Karpas-422 (cell line): ENCODE measurements around the gene SAMM50. TPM values are rescaled to one million over a fixed set of nuclear protein-coding genes. Genes with fewer than 3 reads are reported as not detected.

Experiments
- DNase-seq: peaks from one replicate; pipeline ENCODE4 v3.0.0-alpha.2; 2015
- H2AFZ ChIP-seq: fragments of 200-600 bp; sonication (generic); 2 replicates; pipeline ENCODE4 v1.6.1; 2014; ENCODE audit warnings: antibody characterized with exemption, low read length, mixed read lengths
- H3K27ac ChIP-seq: fragments of 200-600 bp; sonication (generic); 2 replicates; pipeline ENCODE4 v1.5.1; 2014; ENCODE audit warnings: mild to moderate bottlenecking, low read length, moderate library complexity
- H3K27me3 ChIP-seq: fragments of 200-600 bp; sonication (generic); 2 replicates; pipeline ENCODE4 v1.6.1; 2014; ENCODE audit warnings: low read length, mixed read lengths
- H3K36me3 ChIP-seq: fragments of 200-600 bp; sonication (generic); 2 replicates; pipeline ENCODE4 v1.6.1; 2014; ENCODE audit warnings: low read length, mixed read lengths; ENCODE audit not compliant: insufficient read depth
- H3K4me1 ChIP-seq: fragments of 200-600 bp; sonication (generic); 2 replicates; pipeline ENCODE4 v1.6.1; 2014; ENCODE audit warnings: mild to moderate bottlenecking, low read length, mixed read lengths
- H3K4me2 ChIP-seq: fragments of 200-600 bp; sonication (generic); 2 replicates; pipeline ENCODE4 v1.6.1; 2014; ENCODE audit warnings: low read length, low read depth, mild to moderate bottlenecking; ENCODE audit not compliant: poor library complexity, severe bottlenecking
- H3K4me3 ChIP-seq: fragments of 200-600 bp; sonication (generic); 2 replicates; pipeline ENCODE4 v1.5.1; 2014; ENCODE audit warnings: mild to moderate bottlenecking, antibody characterized with exemption, low read length, mixed read lengths
- H3K79me2 ChIP-seq: fragments of 200-600 bp; sonication (generic); 2 replicates; pipeline ENCODE4 v1.6.1; 2014; ENCODE audit warnings: mild to moderate bottlenecking, low read length, mixed read lengths
- H3K9ac ChIP-seq: fragments of 200-600 bp; sonication (generic); 2 replicates; pipeline ENCODE4 v1.6.0; 2014; ENCODE audit warnings: low read length
- H3K9me2 ChIP-seq: fragments of 200-600 bp; sonication (generic), shearing (Covaris generic); replicated peaks from 2 replicates; pipeline ENCODE4 v1.6.0; 2014; ENCODE audit warnings: mild to moderate bottlenecking, low read length, moderate library complexity; ENCODE audit not compliant: insufficient read depth
- H3K9me3 ChIP-seq: fragments of 300-700, 200-600 bp; sonication (generic); 2 replicates; pipeline ENCODE4 v1.6.1; 2014; ENCODE audit warnings: low read length, mixed read lengths
- H4K20me1 ChIP-seq: fragments of 200-600 bp; sonication (generic); 2 replicates; pipeline ENCODE4 v1.6.1; 2014; ENCODE audit warnings: mild to moderate bottlenecking, antibody characterized with exemption, low read length, low read depth; ENCODE audit not compliant: insufficient read depth
- total RNA-seq: library from RNA; depleted of rRNA; stranded (reverse); fragments of >200 nt; shearing (Covaris generic); gene quantifications from 2 replicates; pipeline ENCODE4 v1.2.3, GENCODE V29; 2014; ENCODE audit warnings: low replicate concordance

SAMM50 gene
- total RNA-seq, 1 experiment from 2014 or later = 42.9 TPM

DNA sequence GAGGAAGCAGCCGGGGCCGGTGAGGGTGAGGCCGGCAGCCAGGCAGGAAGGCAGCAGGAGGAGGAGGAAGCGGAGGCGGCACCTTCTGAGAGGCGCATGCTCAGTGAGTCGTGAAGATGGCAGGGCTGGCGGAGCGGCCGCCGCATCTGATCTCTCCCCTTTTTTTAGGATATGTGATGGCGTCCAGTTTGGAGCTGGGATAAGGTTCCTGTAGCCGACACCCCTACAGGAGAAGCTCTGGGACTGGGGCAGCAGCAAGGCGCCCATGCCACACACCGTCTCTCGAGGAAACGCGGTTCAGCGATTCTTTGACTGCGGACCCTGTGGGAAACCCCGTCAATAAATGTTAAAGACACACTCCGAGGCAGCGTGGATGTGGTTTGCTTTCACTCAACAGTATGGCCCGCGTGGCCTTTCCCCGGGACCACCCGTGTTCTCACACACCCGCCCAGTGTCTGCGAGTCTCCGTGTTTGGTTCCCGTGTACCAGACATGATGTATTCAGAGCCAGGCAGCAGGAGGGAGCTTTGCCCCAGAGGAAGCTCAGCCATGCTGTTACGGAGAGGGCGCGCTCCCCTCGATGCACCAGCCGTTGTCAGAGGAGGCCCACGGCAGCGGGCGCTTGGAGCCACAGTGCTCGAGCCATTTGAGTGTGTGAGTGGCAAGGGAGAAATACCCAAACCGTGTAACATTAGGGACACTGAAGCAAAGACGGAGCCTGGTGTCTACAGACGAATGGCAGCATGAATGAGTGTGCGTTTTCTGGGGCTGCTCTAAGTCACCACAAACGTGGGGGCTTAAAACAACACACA, 41.1 kb downstream of the SAMM50 start:
- H3K4me2 ChIP-seq = peak overlapping the region; percentile 71
- H3K27me3 ChIP-seq = no peaks in the 10 kb centered on the region
- peak overlapping the region; percentile 65 for H3K4me3 ChIP-seq
- peak overlapping the region; percentile 74; the same call in 1 of the 2 replicates for H2AFZ ChIP-seq
- H4K20me1 ChIP-seq = no peaks in the 10 kb centered on the region
- H3K4me1 ChIP-seq = peaks cover 29% of the 10 kb centered on the region
- peak; percentile 79 for DNase-seq
- H3K27ac ChIP-seq = no peak overlapping the region
- H3K9ac ChIP-seq = peak overlapping the region; percentile 65
- no peaks in the 10 kb centered on the region for H3K9me2 ChIP-seq
- no peaks in the 10 kb centered on the region for H3K9me3 ChIP-seq
- H3K79me2 ChIP-seq = peaks cover 20% of the 10 kb centered on the region
- H3K36me3 ChIP-seq = peaks cover 36% of the 10 kb centered on the region; the same call in 1 of the 2 replicates

DNA sequence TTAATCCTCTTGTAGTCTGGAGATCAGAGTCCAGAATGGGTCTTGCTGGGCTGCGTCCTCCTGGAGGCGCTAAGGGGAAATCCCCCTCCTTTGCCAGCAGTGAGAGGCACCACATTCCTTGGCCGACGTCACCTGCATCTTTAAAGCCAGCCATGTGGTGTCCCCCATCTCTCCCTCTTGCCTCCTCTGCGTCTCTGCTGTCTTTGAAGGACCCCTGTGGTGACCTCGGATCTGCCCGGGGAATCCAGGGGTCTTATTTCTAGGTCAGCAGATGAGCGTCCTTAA, 41.7 kb downstream of the SAMM50 start:
- Histone ChIP-seq H3K4me3 (no peak overlapping the region), H3K4me2 (no peak overlapping the region)

DNA sequence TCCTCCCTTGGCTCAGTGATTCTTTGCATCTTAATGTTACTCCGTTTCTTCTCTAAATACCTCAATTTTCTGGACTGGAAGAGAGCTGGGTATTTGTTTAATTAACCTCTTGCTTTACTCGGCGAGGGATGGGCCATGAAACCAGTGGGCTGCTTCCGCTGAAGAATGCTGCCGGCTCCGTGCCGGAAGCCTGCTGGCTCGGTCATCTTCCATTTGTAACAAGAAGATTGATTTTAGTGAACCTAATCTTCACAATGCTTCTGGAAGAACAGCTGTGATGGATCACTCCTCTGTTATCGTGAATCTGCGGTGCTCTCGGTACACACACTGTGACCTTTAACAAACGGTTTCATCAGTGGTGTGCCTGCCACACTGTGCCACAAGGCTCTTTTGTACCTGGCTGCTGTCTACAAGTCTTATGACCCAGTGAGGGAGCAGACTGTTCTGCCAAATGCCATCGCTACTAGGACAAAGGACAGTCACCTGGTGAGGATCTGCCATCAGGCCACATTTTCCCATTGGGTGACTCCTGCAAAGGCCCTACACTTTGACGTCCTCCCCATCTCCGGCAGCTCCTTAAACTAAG, 43.5 kb downstream of the SAMM50 start:
- no peak overlapping the region for H2AFZ ChIP-seq
- no peaks in the 10 kb centered on the region for H3K9me3 ChIP-seq
- peaks cover 33% of the 10 kb centered on the region; the same call in 1 of the 2 replicates for H3K36me3 ChIP-seq
- DNase-seq = no peak
- H3K4me2 ChIP-seq = no peak overlapping the region
- H4K20me1 ChIP-seq = no peaks in the 10 kb centered on the region
- H3K9ac ChIP-seq = no peak overlapping the region
- no peak overlapping the region for H3K27ac ChIP-seq
- H3K4me3 ChIP-seq = no peak overlapping the region
- H3K9me2 ChIP-seq = no peaks in the 10 kb centered on the region
- H3K4me1 ChIP-seq = peaks cover 21% of the 10 kb centered on the region
- H3K27me3 ChIP-seq = no peaks in the 10 kb centered on the region
- peaks cover 15% of the 10 kb centered on the region; the same call in 1 of the 2 replicates for H3K79me2 ChIP-seq

More for the DNA sequence above, 41.7 kb downstream of the SAMM50 start:
- H2AFZ ChIP-seq = no peak overlapping the region
- no peak for DNase-seq
- H3K36me3 ChIP-seq = peaks cover 36% of the 10 kb centered on the region; the same call in 1 of the 2 replicates
- no peak overlapping the region for H3K9ac ChIP-seq
- no peaks in the 10 kb centered on the region for H3K27me3 ChIP-seq
- no peaks in the 10 kb centered on the region for H3K9me2 ChIP-seq
- no peaks in the 10 kb centered on the region for H4K20me1 ChIP-seq
- H3K27ac ChIP-seq = no peak overlapping the region
- H3K79me2 ChIP-seq = peaks cover 20% of the 10 kb centered on the region
- H3K4me1 ChIP-seq = peaks cover 29% of the 10 kb centered on the region
- H3K9me3 ChIP-seq = no peaks in the 10 kb centered on the region

DNA sequence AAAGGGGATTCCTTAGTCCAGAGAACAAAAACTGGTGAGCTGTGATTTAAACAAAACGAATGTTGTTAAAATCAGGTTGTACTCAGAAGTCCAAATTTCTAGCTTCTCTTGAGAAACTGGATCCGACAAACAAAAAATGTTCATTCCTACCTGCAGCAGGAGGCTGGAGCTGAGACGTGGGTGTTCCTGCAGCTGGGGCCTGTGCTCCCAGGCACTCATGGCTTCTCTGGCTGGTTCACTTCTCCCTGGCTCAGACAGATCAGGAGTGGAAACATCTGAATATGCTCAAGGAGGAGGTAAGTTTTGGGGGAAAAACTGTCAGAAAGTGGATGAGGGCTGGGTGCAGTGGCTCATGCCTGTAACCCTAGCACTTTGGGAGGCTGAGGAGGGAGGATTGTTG, 44.1 kb downstream of the SAMM50 start:
- Histone ChIP-seq H2AFZ (no peak overlapping the region), H3K9ac (no peak overlapping the region), H3K27ac (no peak overlapping the region), H3K27me3 (no peaks in the 10 kb centered on the region), H3K4me3 (no peak overlapping the region), H3K9me3 (no peaks in the 10 kb centered on the region), H3K79me2 (peaks cover 12% of the 10 kb centered on the region; the same call in 1 of the 2 replicates), H3K4me1 (peaks cover 21% of the 10 kb centered on the region), H3K36me3 (peaks cover 33% of the 10 kb centered on the region; the same call in 1 of the 2 replicates), H3K9me2 (no peaks in the 10 kb centered on the region), H4K20me1 (no peaks in the 10 kb centered on the region), H3K4me2 (no peak overlapping the region)
- DNase-seq = no peak

DNA sequence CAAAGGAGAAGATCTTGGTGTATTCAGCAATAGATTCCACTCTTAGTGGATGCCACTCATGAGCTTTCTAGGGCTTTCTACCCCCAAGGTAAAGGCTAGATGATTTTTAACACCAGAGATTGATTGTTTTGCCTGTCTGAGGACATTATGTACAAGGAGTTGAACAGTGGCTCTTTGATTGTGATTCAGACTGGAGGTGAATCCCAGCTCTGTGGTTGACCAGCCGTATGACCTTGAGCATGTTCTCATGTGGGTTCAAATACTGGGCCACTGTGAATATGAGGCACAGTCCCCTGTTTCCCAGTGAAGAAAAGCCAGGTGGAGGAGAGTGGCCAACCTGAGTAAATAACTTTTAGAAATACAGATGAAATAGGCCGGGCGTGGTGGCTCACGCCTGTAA, 44.9 kb downstream of the SAMM50 start:
- no peaks in the 10 kb centered on the region for H3K9me3 ChIP-seq
- DNase-seq = no peak
- H3K4me1 ChIP-seq = peaks cover 18% of the 10 kb centered on the region
- no peak overlapping the region for H3K4me3 ChIP-seq
- no peaks in the 10 kb centered on the region for H4K20me1 ChIP-seq
- H3K27ac ChIP-seq = no peak overlapping the region
- H3K9me2 ChIP-seq = no peaks in the 10 kb centered on the region
- peaks cover 9% of the 10 kb centered on the region; the same call in 1 of the 2 replicates for H3K79me2 ChIP-seq
- peaks cover 36% of the 10 kb centered on the region; the same call in 1 of the 2 replicates for H3K36me3 ChIP-seq
- H3K9ac ChIP-seq = no peak overlapping the region
- no peak overlapping the region for H3K4me2 ChIP-seq
- no peaks in the 10 kb centered on the region for H3K27me3 ChIP-seq
- no peak overlapping the region for H2AFZ ChIP-seq

DNA sequence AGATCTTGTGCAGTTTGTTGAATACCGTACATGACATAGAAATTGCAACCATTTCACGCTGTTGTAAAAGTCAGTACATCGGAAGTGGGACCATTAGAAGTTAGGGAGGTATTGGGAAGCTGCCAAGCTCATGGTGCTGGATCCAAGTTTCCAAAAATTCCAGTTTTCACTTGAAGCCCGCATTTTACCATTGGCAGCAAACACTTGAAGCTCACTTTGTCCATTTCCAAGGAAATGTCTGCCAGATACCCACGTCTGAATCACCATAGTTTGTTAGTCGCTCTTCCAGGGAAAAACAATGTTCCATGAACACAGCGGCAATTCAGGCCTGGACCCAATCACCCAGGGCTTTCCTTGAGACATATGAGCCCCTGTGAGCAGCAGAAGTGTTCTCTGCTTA, 46.3 kb downstream of the SAMM50 start:
- Histone ChIP-seq H3K36me3 (peaks cover 32% of the 10 kb centered on the region; the same call in 1 of the 2 replicates), H3K9me3 (no peaks in the 10 kb centered on the region), H3K4me3 (no peak overlapping the region), H3K4me2 (no peak overlapping the region), H2AFZ (no peak overlapping the region), H3K9me2 (no peaks in the 10 kb centered on the region), H3K27ac (no peak overlapping the region), H3K4me1 (peaks cover 7% of the 10 kb centered on the region), H3K79me2 (peaks cover 2% of the 10 kb centered on the region; the same call in 1 of the 2 replicates), H4K20me1 (no peaks in the 10 kb centered on the region), H3K9ac (no peak overlapping the region), H3K27me3 (no peaks in the 10 kb centered on the region)
- DNase-seq = no peak

DNA sequence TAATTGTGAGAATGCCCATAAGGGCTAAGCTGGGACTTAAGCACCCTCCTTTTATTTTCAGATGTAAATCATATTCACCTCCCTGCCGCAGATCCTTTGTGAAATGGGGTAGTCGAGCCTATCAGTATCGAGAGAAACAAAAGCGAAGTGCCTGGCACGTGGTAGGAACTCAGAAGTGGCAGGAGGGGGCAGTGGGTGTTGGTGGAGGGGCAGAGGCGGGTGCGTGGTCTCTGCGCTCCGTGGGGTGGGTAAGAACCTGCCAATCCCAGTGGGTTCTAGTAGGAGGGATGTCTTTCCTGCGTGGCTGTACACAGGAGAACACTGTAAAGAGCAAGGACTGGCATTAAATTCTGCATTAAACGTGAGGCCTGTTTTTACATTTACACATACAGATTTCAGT, 47.1 kb downstream of the SAMM50 start:
- Histone ChIP-seq H2AFZ (no peak overlapping the region), H3K9ac (no peak overlapping the region), H3K4me3 (no peak overlapping the region), H3K4me2 (no peak overlapping the region), H4K20me1 (no peaks in the 10 kb centered on the region), H3K27me3 (no peaks in the 10 kb centered on the region), H3K4me1 (peaks cover 7% of the 10 kb centered on the region), H3K36me3 (peaks cover 25% of the 10 kb centered on the region; the same call in 1 of the 2 replicates), H3K9me3 (no peaks in the 10 kb centered on the region), H3K9me2 (no peaks in the 10 kb centered on the region), H3K27ac (no peak overlapping the region), H3K79me2 (no peaks in the 10 kb centered on the region)
- DNase-seq = no peak

DNA sequence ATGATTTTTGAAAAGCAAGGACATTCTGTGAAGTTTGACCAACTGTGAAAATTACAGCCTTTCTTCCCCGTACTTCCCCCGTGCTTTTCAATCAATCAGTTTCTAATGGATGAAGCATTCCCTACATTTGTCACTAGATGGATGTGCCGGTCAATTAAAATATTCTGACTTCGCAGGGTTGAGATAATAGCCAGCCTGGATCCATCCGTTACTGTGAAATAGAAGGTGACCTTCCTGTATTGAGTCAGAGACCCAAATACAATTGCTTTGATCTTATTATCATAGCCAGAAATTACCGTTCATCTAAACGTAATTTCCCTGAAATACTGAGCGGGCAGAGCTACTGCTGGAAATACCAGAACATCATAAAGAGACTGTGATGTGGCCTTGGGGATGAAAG, 47.8 kb downstream of the SAMM50 start:
- H3K36me3 ChIP-seq = peaks cover 22% of the 10 kb centered on the region; the same call in 1 of the 2 replicates
- no peaks in the 10 kb centered on the region for H4K20me1 ChIP-seq
- DNase-seq = no peak
- no peak overlapping the region for H2AFZ ChIP-seq
- no peak overlapping the region for H3K9ac ChIP-seq
- no peak overlapping the region for H3K4me2 ChIP-seq
- H3K9me3 ChIP-seq = no peaks in the 10 kb centered on the region
- no peak overlapping the region for H3K4me3 ChIP-seq
- no peaks in the 10 kb centered on the region for H3K79me2 ChIP-seq
- H3K4me1 ChIP-seq = peaks cover 7% of the 10 kb centered on the region
- no peak overlapping the region for H3K27ac ChIP-seq
- H3K9me2 ChIP-seq = no peaks in the 10 kb centered on the region
- no peaks in the 10 kb centered on the region for H3K27me3 ChIP-seq
